ENCODE results near the gene TNNT3. TPM values are rescaled to one million over a fixed set of nuclear protein-coding genes. Genes with fewer than 3 reads are reported as not detected.

The TNNT3 gene
- total and polyA plus RNA-seq, 2 of the 4 experiments (the other 2 are of a cell fraction), result not detected

GRCh38 chr11:1917523-1918435, 1.7 kb upstream of the TNNT3 start:
- no peaks in the 10 kb centered on the region for H3K36me3 ChIP-seq (ENCODE audit: control insufficient read depth, insufficient read depth, low read length)
- H3K9me1 ChIP-seq (ENCODE audit: insufficient read depth, low read length), result no peaks in the 10 kb centered on the region
- H3K18ac ChIP-seq (ENCODE audit: low read depth, low read length), result no peak overlapping the region
- no peaks in the 10 kb centered on the region for H3K4me1 ChIP-seq (ENCODE audit: control insufficient read depth, insufficient read depth, low read length)
- TF ChIP-seq POLR2A (IDR thresholded peaks at IDR 0.05; ENCODE audit: low read depth, low read length) (no peak), NFE2L2 (IDR thresholded peaks at IDR 0.05; ENCODE audit: low read depth, low read length) (no peak), SMC3 (IDR thresholded peaks at IDR 0.05; ENCODE audit: low read depth, low read length) (no peak), CEBPB (IDR thresholded peaks at IDR 0.05; ENCODE audit: low read depth, low read length) (no peak), MXI1 (IDR thresholded peaks at IDR 0.05; ENCODE audit: borderline replicate concordance, low read depth, low read length) (no peak), RFX5 (IDR thresholded peaks at IDR 0.05; ENCODE audit: low read depth, low read length) (no peak), BHLHE40 (IDR thresholded peaks at IDR 0.05; ENCODE audit: low read depth, low read length) (no peak)
- TF ChIP-seq, protein P1, sequence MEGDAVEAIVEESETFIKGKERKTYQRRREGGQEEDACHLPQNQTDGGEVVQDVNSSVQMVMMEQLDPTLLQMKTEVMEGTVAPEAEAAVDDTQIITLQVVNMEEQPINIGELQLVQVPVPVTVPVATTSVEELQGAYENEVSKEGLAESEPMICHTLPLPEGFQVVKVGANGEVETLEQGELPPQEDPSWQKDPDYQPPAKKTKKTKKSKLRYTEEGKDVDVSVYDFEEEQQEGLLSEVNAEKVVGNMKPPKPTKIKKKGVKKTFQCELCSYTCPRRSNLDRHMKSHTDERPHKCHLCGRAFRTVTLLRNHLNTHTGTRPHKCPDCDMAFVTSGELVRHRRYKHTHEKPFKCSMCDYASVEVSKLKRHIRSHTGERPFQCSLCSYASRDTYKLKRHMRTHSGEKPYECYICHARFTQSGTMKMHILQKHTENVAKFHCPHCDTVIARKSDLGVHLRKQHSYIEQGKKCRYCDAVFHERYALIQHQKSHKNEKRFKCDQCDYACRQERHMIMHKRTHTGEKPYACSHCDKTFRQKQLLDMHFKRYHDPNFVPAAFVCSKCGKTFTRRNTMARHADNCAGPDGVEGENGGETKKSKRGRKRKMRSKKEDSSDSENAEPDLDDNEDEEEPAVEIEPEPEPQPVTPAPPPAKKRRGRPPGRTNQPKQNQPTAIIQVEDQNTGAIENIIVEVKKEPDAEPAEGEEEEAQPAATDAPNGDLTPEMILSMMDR (conservative IDR thresholded peaks at IDR 0.05; ENCODE audit: low read depth, low read length), result no peak
- TF ChIP-seq, protein P2, sequence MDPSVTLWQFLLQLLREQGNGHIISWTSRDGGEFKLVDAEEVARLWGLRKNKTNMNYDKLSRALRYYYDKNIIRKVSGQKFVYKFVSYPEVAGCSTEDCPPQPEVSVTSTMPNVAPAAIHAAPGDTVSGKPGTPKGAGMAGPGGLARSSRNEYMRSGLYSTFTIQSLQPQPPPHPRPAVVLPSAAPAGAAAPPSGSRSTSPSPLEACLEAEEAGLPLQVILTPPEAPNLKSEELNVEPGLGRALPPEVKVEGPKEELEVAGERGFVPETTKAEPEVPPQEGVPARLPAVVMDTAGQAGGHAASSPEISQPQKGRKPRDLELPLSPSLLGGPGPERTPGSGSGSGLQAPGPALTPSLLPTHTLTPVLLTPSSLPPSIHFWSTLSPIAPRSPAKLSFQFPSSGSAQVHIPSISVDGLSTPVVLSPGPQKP (IDR thresholded peaks at IDR 0.05; ENCODE audit: borderline replicate concordance, low read depth, low read length), result no peak
- dilution Hi-C loops (cut with HindIII; ENCODE audit: low sequenced_read_pairs, unreplicated experiment), result no loop called here
- no peak overlapping the region for H3K27ac ChIP-seq (ENCODE audit: insufficient read depth, low read length)
- H4K8ac ChIP-seq (ENCODE audit: low read depth in 2 of 2, low read length in 2 of 2), result no peak overlapping the region
- DNase-seq (no peak), ATAC-seq (ENCODE audit: low read depth) (no peak)
- no peak overlapping the region for H3K4me2 ChIP-seq (ENCODE audit: low read depth, low read length)
- in situ Hi-C loops (cut with MboI; ENCODE audit: low sequenced_read_pairs), result no loop called here
- intact Hi-C loops (cut with micrococcal nuclease), result no loop called here
- no peak overlapping the region for H3K4ac ChIP-seq (ENCODE audit: low read depth, low read length)
- no peak overlapping the region for H2AK9ac ChIP-seq (replicated peaks; ENCODE audit: low read depth, low read length, poor library complexity)
- ChIA-PET CTCF (no interaction called here), POLR2A (ENCODE audit: unreplicated experiment) (no interaction called here)
- WGBS, 2 experiments (ENCODE audit: extremely low coverage in 2 of 2, insufficient read length in 1 of 2), result 72% methylated on average over 13 of the region's 34 CpGs; no CpG with 5 or more reads in 1 of the 2 experiments
- no TSS peak for BruUV-seq (replicated peaks)
- H4K91ac ChIP-seq (ENCODE audit: insufficient read depth, low read depth, low read length), result no peak overlapping the region
- H3K4me3 ChIP-seq (ENCODE audit: insufficient read depth, low read depth, low read length), result no peak overlapping the region
- no peaks in the 10 kb centered on the region for H3K79me1 ChIP-seq (ENCODE audit: low read depth in 1 of 2, low read length in 2 of 2)
- H2BK5ac ChIP-seq (ENCODE audit: low read depth, low read length, poor library complexity, severe bottlenecking), result no peak overlapping the region
- H3K56ac ChIP-seq (ENCODE audit: extremely low read depth, insufficient read depth, low read length), result no peak overlapping the region
- no peaks in the 10 kb centered on the region; the same call in 1 of the 2 replicates for H4K20me1 ChIP-seq (ENCODE audit: insufficient read depth, low read length)
- H3K14ac ChIP-seq (replicated peaks; ENCODE audit: low read depth, low read length), result no peak overlapping the region
- H4K5ac ChIP-seq (ENCODE audit: low read depth, low read length), result no peak overlapping the region
- H2AK5ac ChIP-seq (ENCODE audit: low read depth, low read length), result no peak overlapping the region
- peaks cover 10% of the 10 kb centered on the region for H3K27me3 ChIP-seq (ENCODE audit: control insufficient read depth, insufficient read depth, low read length)
- H3K9me3 ChIP-seq (ENCODE audit: control insufficient read depth, insufficient read depth, low read length), result no peaks in the 10 kb centered on the region
- H2BK20ac ChIP-seq (ENCODE audit: low read depth, low read length), result no peak overlapping the region
- H2AFZ ChIP-seq (replicated peaks; ENCODE audit: low read length, poor library complexity), result no peak overlapping the region
- no peak overlapping the region for H2BK15ac ChIP-seq (ENCODE audit: low read depth, low read length)
- no peak overlapping the region for H2BK120ac ChIP-seq (ENCODE audit: low read depth, low read length)
- H3K23ac ChIP-seq (ENCODE audit: low read depth, low read length), result no peak overlapping the region
- H3K9ac ChIP-seq (ENCODE audit: low read depth, low read length), result no peak overlapping the region

Measured in IMR-90 (cell line).